A673 (cell line): ENCODE measurements around the gene KCNE4.

Experiments
- CTCF ChIP-seq: fragments of 300-800, 200-600 bp; sonication (generic); conservative IDR thresholded peaks from 2 replicates; pipeline ENCODE4 v1.5.1; 2017; ENCODE audit warnings: low read depth, mild to moderate bottlenecking, antibody characterized with exemption, low read length, moderate library complexity, mixed read lengths
- EZH2 ChIP-seq: fragments of 200-600 bp; sonication (generic); IDR thresholded peaks from 2 replicates; pipeline ENCODE4 v1.6.1; 2017; ENCODE audit warnings: borderline replicate concordance, low read depth, mild to moderate bottlenecking, mixed read lengths, antibody characterized with exemption, low read length; ENCODE audit not compliant: poor library complexity, severe bottlenecking

- TF ChIP-seq CTCF (no peak), EZH2 (no peak)
Measured at GRCh38 chr2:223050188-223050587, 1.8 kb upstream of the KCNE4 start.
